ENCODE data around the gene MIER1.

Gene MIER1

GRCh38 chr1:66998972-66999371, 74.2 kb downstream of the MIER1 start:
- no peak for TF ChIP-seq CTCF (IDR thresholded peaks at IDR 0.05)
- no peak for TF ChIP-seq ZFX (IDR thresholded peaks at IDR 0.05; ENCODE audit: borderline replicate concordance)
- no peak overlapping the region for H3K27ac ChIP-seq

- TF ChIP-seq CTCF (IDR thresholded peaks at IDR 0.05) (no peak), ZFX (IDR thresholded peaks at IDR 0.05; ENCODE audit: borderline replicate concordance) (no peak)
- H3K27ac ChIP-seq: no peak overlapping the region
Measured at GRCh38 chr1:66999640-67000400, 75.0 kb downstream of the MIER1 start.

- TF ChIP-seq ZFX (IDR thresholded peaks at IDR 0.05; ENCODE audit: borderline replicate concordance): no peak
- TF ChIP-seq CTCF (IDR thresholded peaks at IDR 0.05): no peak
- H3K27ac ChIP-seq: no peak overlapping the region
Measured at GRCh38 chr1:67001682-67002425, 77.1 kb downstream of the MIER1 start.

DNA sequence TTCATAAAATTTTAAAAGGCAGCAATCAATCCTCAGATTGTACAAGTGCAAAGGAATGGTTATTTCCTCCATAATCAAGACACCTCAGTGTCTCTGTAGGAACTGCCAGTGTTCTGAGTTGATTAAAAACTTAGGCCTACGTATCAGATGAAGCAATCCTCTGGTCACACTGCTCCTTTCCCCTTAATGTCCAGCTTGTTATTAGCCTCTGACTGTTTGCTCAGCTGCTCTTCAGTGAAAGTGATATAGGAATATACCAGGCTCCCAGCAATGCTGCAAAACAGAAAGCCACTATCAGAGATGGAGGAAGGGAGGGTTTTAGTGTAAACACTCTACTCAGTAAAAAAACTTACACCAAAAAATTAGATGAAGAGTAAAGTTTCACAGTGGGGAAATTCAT, 79.4 kb downstream of the MIER1 start:
- TF ChIP-seq ZFX (IDR thresholded peaks at IDR 0.05; ENCODE audit: borderline replicate concordance) (no peak), CTCF (IDR thresholded peaks at IDR 0.05) (no peak)
- H3K27ac ChIP-seq: no peak overlapping the region

- no peak for TF ChIP-seq CTCF (IDR thresholded peaks at IDR 0.05)
- TF ChIP-seq ZFX (IDR thresholded peaks at IDR 0.05; ENCODE audit: borderline replicate concordance): no peak
- no peak overlapping the region for H3K27ac ChIP-seq
Measured at GRCh38 chr1:67005068-67005467, 80.3 kb downstream of the MIER1 start.

DNA sequence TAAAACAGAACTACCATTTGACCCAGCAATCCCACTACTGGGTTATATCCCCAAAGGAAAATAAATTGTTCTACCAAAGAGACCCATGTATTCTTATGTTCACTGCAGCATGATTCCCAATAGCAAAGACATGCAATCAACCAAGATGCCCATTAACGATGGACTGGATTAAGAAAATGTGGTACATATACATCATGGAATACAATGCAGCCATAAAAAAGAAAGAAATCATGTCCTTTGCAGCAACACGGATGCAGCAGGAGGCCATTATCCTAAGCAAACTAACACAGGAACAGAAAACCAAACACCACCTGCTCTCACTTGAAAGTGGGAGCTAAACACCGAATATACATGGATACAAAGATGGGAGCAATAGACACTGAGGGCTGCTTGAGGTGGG, 85.0 kb downstream of the MIER1 start:
- TF ChIP-seq ZFX (IDR thresholded peaks at IDR 0.05; ENCODE audit: borderline replicate concordance): no peak
- TF ChIP-seq CTCF (IDR thresholded peaks at IDR 0.05): no peak

DNA sequence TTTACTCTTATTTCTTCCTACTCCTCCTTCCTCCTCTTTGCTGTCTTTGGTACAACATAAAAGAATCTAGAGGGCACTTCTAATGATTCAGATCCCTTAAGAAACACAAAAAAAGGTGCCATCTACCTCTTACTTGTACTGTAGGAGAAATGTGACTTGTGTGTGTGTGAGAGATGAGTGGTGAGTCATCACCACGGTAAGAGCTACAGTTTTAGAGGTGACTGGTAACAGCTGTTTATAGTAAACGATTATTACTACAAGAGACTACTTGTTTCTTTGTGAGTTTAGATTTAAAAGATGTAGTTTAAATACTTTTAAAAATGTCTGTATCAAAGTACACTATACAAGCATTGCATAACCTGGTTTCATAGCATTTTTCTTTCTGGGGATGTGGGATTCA, 88.8 kb downstream of the MIER1 start:
- TF ChIP-seq CTCF (IDR thresholded peaks at IDR 0.05) (no peak), ZFX (IDR thresholded peaks at IDR 0.05; ENCODE audit: borderline replicate concordance) (no peak)
- H3K27ac ChIP-seq: no peak overlapping the region

More for the DNA sequence above, 85.0 kb downstream of the MIER1 start:
- H3K27ac ChIP-seq: no peak overlapping the region

All from 22Rv1 (cell line).